HCT116 (cell line): Measurements from ENCODE around the gene MBTD1. TPM values are rescaled to one million over a fixed set of nuclear protein-coding genes. Genes with fewer than 3 reads are reported as not detected.

ENCODE experiments used
- ATAC-seq: fragments of 200-7000 bp; cut with Tn5 transposase; 2 replicates; pipeline ENCODE4 v1.9.1; 2020; ENCODE audit warnings: mild to moderate bottlenecking, moderate library complexity
- BruUV-seq: library from RNA; stranded (reverse); fragments of 400-500 nt; replicated peaks from 2 replicates; lab custom pipeline; 2021; lab: Mats Ljungman, UMichigan
- CTCF ChIA-PET: fragments of 300-600 bp; sonication (Branson Sonifier 250); formaldehyde crosslinking; loops from one replicate; lab custom pipeline; 2021; ENCODE audit warnings: antibody characterized with exemption; lab: Charles Lee
- POLR2A ChIA-PET: fragments of 300-600, 350-600 bp; sonication (Branson Sonifier 250); formaldehyde crosslinking; loops from one replicate; lab custom pipeline; 2021; ENCODE audit warnings: antibody characterized with exemption; lab: Charles Lee
- RAD21 ChIA-PET, 2 experiments: fragments of 300-600 bp; sonication (Branson Sonifier 250); formaldehyde crosslinking; loops; one replicate each; lab custom pipeline; 2023; ENCODE audit warnings: low total read pairs in 2 of 2; ENCODE audit not compliant: uncharacterized antibody in 2 of 2, unreplicated experiment in 2 of 2, low non-redundant PET in 1 of 2; lab: Charles Lee
- DNase-seq: peaks from one replicate; pipeline ENCODE4 v3.0.0-alpha.2; 2010; ENCODE audit warnings: low read depth, low spot score
- H2AFZ ChIP-seq: fragments of 200-600 bp; shearing (Covaris generic), sonication (generic); 2 replicates; pipeline ENCODE4 v1.6.1; 2017; ENCODE audit warnings: low read depth, mixed run types, mixed read lengths, antibody characterized with exemption, low read length; ENCODE audit not compliant: poor library complexity, severe bottlenecking
- H3K27ac ChIP-seq: 2 replicates; pipeline ENCODE4 v1.5.1; 2012; ENCODE audit warnings: low read depth, low read length
- H3K27me3 ChIP-seq: fragments of 200-600 bp; sonication (generic); 2 replicates; pipeline ENCODE4 v1.6.1; 2016; ENCODE audit warnings: mixed run types, low read length, mixed read lengths; ENCODE audit not compliant: insufficient read depth
- H3K36me3 ChIP-seq, 2 experiments: fragments of 200-500 bp in 1 of 2; fragments of 200-600 bp in 1 of 2; sonication (Bioruptor generic) in 1 of 2; sonication (generic) in 1 of 2; 2 replicates each; pipeline versions ENCODE4 v1.5.1 to v1.6.1; 2014 to 2016; ENCODE audit warnings: low read length in 2 of 2, inconsistent platforms in 1 of 2, mixed read lengths in 1 of 2, mixed run types in 1 of 2; ENCODE audit not compliant: insufficient read depth in 2 of 2, control insufficient read depth in 1 of 2
- H3K4me1 ChIP-seq, 2 experiments: fragments of 200-600 bp in 1 of 2; sonication (generic) in 1 of 2; 2 replicates each; pipeline versions ENCODE4 v1.5.1 to v1.6.1; 2012 to 2017; ENCODE audit warnings: low read length in 2 of 2, inconsistent platforms in 1 of 2, mild to moderate bottlenecking in 1 of 2, mixed read lengths in 1 of 2, mixed run types in 1 of 2, moderate library complexity in 1 of 2; ENCODE audit not compliant: insufficient read depth in 2 of 2, control insufficient read depth in 1 of 2
- H3K4me2 ChIP-seq: fragments of 200-600 bp; sonication (generic); 2 replicates; pipeline ENCODE4 v1.6.1; 2017; ENCODE audit warnings: mixed run types, low read length, mixed read lengths
- H3K4me3 ChIP-seq, 2 experiments: fragments of 200-600 bp in 1 of 2; sonication (generic) in 1 of 2; replicated peaks in 1 of 2; 2 replicates each; pipeline ENCODE4 v1.5.1; 2011 to 2016; ENCODE audit warnings: low read length in 2 of 2, control low read depth in 1 of 2, low read depth in 1 of 2, mild to moderate bottlenecking in 1 of 2, mixed read lengths in 1 of 2, mixed run types in 1 of 2
- H3K79me2 ChIP-seq: fragments of 200-600 bp; sonication (generic); 2 replicates; pipeline ENCODE4 v1.6.1; 2017; ENCODE audit warnings: mild to moderate bottlenecking, mixed run types, low read length, moderate library complexity, mixed read lengths; ENCODE audit not compliant: insufficient read depth
- H3K9ac ChIP-seq: fragments of 200-600 bp; sonication (generic); 2 replicates; pipeline ENCODE4 v1.6.1; 2016; ENCODE audit warnings: low read length, mixed read lengths
- H3K9me2 ChIP-seq: fragments of 200-600 bp; sonication (generic), shearing (Covaris generic); 2 replicates; pipeline ENCODE4 v1.6.1; 2017; ENCODE audit warnings: mixed run types, mild to moderate bottlenecking, moderate library complexity; ENCODE audit not compliant: insufficient read depth
- H3K9me3 ChIP-seq, 2 experiments: fragments of 200-500 bp in 1 of 2; fragments of 200-600 bp in 1 of 2; sonication (Bioruptor generic) in 1 of 2; sonication (generic) in 1 of 2; 2 replicates each; pipeline ENCODE4 v1.6.1; 2014 to 2017; ENCODE audit warnings: low read length in 2 of 2, mixed read lengths in 2 of 2, inconsistent platforms in 1 of 2, low read depth in 1 of 2, mild to moderate bottlenecking in 1 of 2, mixed run types in 1 of 2, moderate library complexity in 1 of 2; ENCODE audit not compliant: control insufficient read depth in 1 of 2, insufficient read depth in 1 of 2
- H4K20me1 ChIP-seq: fragments of 200-600 bp; sonication (generic), shearing (Covaris generic); 2 replicates; pipeline ENCODE4 v1.6.1; 2017; ENCODE audit warnings: mixed run types, mild to moderate bottlenecking, moderate library complexity; ENCODE audit not compliant: insufficient read depth
- EGR1 ChIP-seq: IDR thresholded peaks from 2 replicates; pipeline ENCODE4 v1.6.1; 2012; ENCODE audit warnings: low read depth
- ELF1 ChIP-seq: IDR thresholded peaks from 2 replicates; pipeline ENCODE4 v1.6.1; 2012; ENCODE audit warnings: low read depth, borderline replicate concordance
- EZH2phosphoT487 ChIP-seq: fragments of 200-600 bp; IDR thresholded peaks from 2 replicates; pipeline ENCODE4 v1.6.1; 2018; ENCODE audit warnings: antibody characterized with exemption, borderline replicate concordance
- FOSL1 ChIP-seq: IDR thresholded peaks from 2 replicates; pipeline ENCODE4 v1.6.1; 2012; ENCODE audit warnings: low read depth
- JUND ChIP-seq: IDR thresholded peaks from 2 replicates; pipeline ENCODE4 v1.6.1; 2012
- POLR2A ChIP-seq: IDR thresholded peaks from 2 replicates; pipeline ENCODE4 v1.7.0; 2011; ENCODE audit warnings: borderline replicate concordance; ENCODE audit not compliant: insufficient read depth, insufficient read length; ENCODE audit errors: extremely low read depth
- POLR2AphosphoS5 ChIP-seq: IDR thresholded peaks from 2 replicates; pipeline ENCODE4 v1.6.1; 2011; ENCODE audit warnings: mild to moderate bottlenecking, low read depth, low read length, moderate library complexity
- SIN3A ChIP-seq: IDR thresholded peaks from 2 replicates; pipeline ENCODE4 v1.6.1; 2012; ENCODE audit warnings: low read depth
- SP1 ChIP-seq: IDR thresholded peaks from 2 replicates; pipeline ENCODE4 v1.6.1; 2012; ENCODE audit warnings: low read depth
- TCF7L2 ChIP-seq: IDR thresholded peaks from 2 replicates; pipeline ENCODE4 v1.7.0; 2011; ENCODE audit warnings: borderline replicate concordance, inconsistent platforms; ENCODE audit not compliant: insufficient read depth, insufficient read length; ENCODE audit errors: extremely low read depth
- YY1 ChIP-seq: IDR thresholded peaks from 2 replicates; pipeline ENCODE4 v1.6.1; 2011; ENCODE audit warnings: low read length, low read depth, moderate library complexity, mild to moderate bottlenecking; ENCODE audit not compliant: insufficient replicate concordance; ENCODE audit errors: extremely low read depth
- ZFX ChIP-seq: fragments of 450-650 bp; IDR thresholded peaks from 2 replicates; pipeline ENCODE4 v1.6.1; 2017
- intact Hi-C: fragments of 100-400 bp; cut with micrococcal nuclease; formaldehyde crosslinking; loops from 2 replicates; pipeline ENCODE4 v1.10.0; 2022
- total RNA-seq: library from RNA; stranded (reverse); gene quantifications from one replicate; pipeline ENCODE4 v1.2.1, GENCODE V29; 2021; ENCODE audit not compliant: unreplicated experiment
- TF ChIP-seq, protein P1 (sequence below), 3 experiments: fragments of 200-600 bp in 1 of 3; sonication (generic) in 1 of 3; IDR thresholded peaks in 2 of 3; conservative IDR thresholded peaks in 1 of 3; 2 replicates each; pipeline ENCODE4 v1.5.1; 2012 to 2017; ENCODE audit warnings: low read depth in 2 of 3, low read length in 2 of 3, antibody characterized with exemption in 1 of 3, borderline replicate concordance in 1 of 3, control low read depth in 1 of 3, mild to moderate bottlenecking in 1 of 3, mixed read lengths in 1 of 3, mixed run types in 1 of 3, moderate library complexity in 1 of 3; ENCODE audit not compliant: insufficient read depth in 1 of 3
- TF ChIP-seq, protein P2 (sequence below): IDR thresholded peaks from 2 replicates; pipeline ENCODE4 v1.6.1; 2012
- TF ChIP-seq, protein P3 (sequence below): IDR thresholded peaks from 2 replicates; pipeline ENCODE4 v1.6.1; 2012

MBTD1 gene
- total RNA-seq, 1 experiment from 2014 or later: 27.3 TPM

DNA sequence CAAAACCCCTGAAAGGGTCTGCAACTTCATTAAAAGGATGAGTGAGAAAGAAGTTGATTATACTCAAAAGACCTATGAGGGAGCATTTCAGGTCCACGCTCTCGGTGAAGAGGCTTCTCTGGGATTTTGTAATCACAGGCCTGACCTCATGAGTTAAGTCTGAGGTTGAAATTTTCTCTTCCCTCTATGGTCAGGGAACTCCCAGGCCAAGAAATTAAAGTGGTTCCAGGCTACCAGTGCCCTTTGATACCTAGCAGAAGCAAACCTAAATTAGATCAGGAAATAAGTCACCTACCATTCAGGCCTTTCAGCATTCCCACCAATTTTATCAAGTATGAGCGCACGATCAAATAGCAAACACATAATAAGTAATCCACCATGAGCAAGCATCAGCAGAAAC, 27.9 kb downstream of the MBTD1 start (continued):
- TF ChIP-seq FOSL1 (no peak), POLR2A (no peak), TCF7L2 (no peak), SP1 (no peak), POLR2AphosphoS5 (no peak)

DNA sequence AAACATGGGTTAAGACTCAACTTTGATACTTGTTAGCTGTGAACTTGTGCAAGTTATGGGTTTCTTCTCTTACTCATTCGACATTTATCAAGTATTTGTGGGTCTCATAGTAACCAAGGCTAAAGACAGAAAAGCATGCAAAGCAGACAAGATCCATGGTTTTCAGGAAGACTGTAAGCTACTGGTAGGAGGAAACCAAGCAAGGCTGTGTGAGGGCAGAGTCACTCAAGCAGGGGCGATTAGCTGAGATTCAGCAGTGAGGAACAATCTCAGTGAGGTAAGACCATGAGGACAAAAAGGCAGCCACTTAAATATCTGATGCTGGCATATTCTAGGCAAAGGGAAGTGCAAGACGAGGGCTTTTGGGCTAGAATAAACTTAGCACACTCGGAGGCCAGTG, 29.5 kb downstream of the MBTD1 start:
- H3K9me2 ChIP-seq: no peaks in the 10 kb centered on the region
- H3K4me1 ChIP-seq: peaks cover 20 to 44% of the 10 kb centered on the region in 2 experiments
- no peaks in the 10 kb centered on the region; the same call in 1 of the 2 replicates for H4K20me1 ChIP-seq
- POLR2A ChIA-PET: no interaction called here
- DNase-seq (no peak), ATAC-seq (no peak)
- BruUV-seq: no TSS peak
- no peaks in the 10 kb centered on the region for H3K9me3 ChIP-seq
- no peaks in the 10 kb centered on the region for H3K36me3 ChIP-seq
- no peak overlapping the region for H3K4me2 ChIP-seq
- no peaks in the 10 kb centered on the region for H3K27me3 ChIP-seq
- TF ChIP-seq EZH2phosphoT487 (no peak), FOSL1 (no peak), JUND (no peak), EGR1 (no peak), SIN3A (no peak), SP1 (no peak), ZFX (no peak), ELF1 (no peak), POLR2AphosphoS5 (no peak), YY1 (no peak)
- TF ChIP-seq, protein P1, sequence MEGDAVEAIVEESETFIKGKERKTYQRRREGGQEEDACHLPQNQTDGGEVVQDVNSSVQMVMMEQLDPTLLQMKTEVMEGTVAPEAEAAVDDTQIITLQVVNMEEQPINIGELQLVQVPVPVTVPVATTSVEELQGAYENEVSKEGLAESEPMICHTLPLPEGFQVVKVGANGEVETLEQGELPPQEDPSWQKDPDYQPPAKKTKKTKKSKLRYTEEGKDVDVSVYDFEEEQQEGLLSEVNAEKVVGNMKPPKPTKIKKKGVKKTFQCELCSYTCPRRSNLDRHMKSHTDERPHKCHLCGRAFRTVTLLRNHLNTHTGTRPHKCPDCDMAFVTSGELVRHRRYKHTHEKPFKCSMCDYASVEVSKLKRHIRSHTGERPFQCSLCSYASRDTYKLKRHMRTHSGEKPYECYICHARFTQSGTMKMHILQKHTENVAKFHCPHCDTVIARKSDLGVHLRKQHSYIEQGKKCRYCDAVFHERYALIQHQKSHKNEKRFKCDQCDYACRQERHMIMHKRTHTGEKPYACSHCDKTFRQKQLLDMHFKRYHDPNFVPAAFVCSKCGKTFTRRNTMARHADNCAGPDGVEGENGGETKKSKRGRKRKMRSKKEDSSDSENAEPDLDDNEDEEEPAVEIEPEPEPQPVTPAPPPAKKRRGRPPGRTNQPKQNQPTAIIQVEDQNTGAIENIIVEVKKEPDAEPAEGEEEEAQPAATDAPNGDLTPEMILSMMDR (IDR thresholded peaks at IDR 0.05 in 2 of 3, conservative IDR thresholded peaks at IDR 0.05 in 1 of 3; ENCODE audit: borderline replicate concordance in 1 of 3, insufficient read depth in 1 of 3, low read depth in 2 of 3, low read length in 2 of 3): no peak
- TF ChIP-seq, protein P2, sequence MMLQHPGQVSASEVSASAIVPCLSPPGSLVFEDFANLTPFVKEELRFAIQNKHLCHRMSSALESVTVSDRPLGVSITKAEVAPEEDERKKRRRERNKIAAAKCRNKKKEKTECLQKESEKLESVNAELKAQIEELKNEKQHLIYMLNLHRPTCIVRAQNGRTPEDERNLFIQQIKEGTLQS: no peak
- TF ChIP-seq, protein P3, sequence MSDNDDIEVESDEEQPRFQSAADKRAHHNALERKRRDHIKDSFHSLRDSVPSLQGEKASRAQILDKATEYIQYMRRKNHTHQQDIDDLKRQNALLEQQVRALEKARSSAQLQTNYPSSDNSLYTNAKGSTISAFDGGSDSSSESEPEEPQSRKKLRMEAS: no peak
- no peak overlapping the region for H3K4me3 ChIP-seq
- no peak overlapping the region for H3K27ac ChIP-seq
- H3K9ac ChIP-seq: no peak overlapping the region
- RAD21 ChIA-PET: no interaction called here
- intact Hi-C loops: no loop called here
- peaks cover 83% of the 10 kb centered on the region for H3K79me2 ChIP-seq
- CTCF ChIA-PET: no interaction called here
- no peak overlapping the region for H2AFZ ChIP-seq
